Stimulated activated naive CD4-positive, alpha-beta T cell treated with Interleukin-2 at 50 U/mL for 16 hours (primary cell): ENCODE data around the gene USP53.
"Not testable (repeated sequence)": the region's sequence is repeated elsewhere in the genome, so short reads cannot be mapped to it uniquely, and the experiment has no call there.

Experiments used
- DNase-seq: peaks from one replicate; lab custom pipeline; 2025; lab: John Stamatoyannopoulos, UW

The USP53 gene

GRCh38 chr4:119271361-119272085 is 59.0 kb downstream of the USP53 start:
- DNase-seq, result no peak

GRCh38 chr4:119279541-119279940 is 67.0 kb downstream of the USP53 start:
- not testable (repeated sequence) for DNase-seq

GRCh38 chr4:119279945-119280344 is 67.4 kb downstream of the USP53 start:
- DNase-seq, result not testable (repeated sequence)

- no peak for DNase-seq
These were observed 68.9 kb downstream of the USP53 start for GRCh38 chr4:119281393-119281792.

- DNase-seq, result no peak
These were observed 72.6 kb downstream of the USP53 start for GRCh38 chr4:119284876-119285780.

GRCh38 chr4:119286377-119287002 is 74.0 kb downstream of the USP53 start:
- no peak for DNase-seq

- no peak for DNase-seq
These were observed 76.8 kb downstream of the USP53 start for GRCh38 chr4:119289313-119289712.

GRCh38 chr4:119290598-119290997 is 78.1 kb downstream of the USP53 start:
- DNase-seq, result no peak

GRCh38 chr4:119296356-119296755 is 83.8 kb downstream of the USP53 start:
- DNase-seq, result no peak

- no peak for DNase-seq
These were observed 85.3 kb downstream of the USP53 start for GRCh38 chr4:119297795-119298194.

GRCh38 chr4:119299260-119299671 is 86.8 kb downstream of the USP53 start:
- no peak for DNase-seq

- DNase-seq, result no peak
These were observed 87.2 kb downstream of the USP53 start for GRCh38 chr4:119299741-119300100.

- DNase-seq, result no peak
These were observed 87.8 kb downstream of the USP53 start for GRCh38 chr4:119300101-119300978.

- no peak for DNase-seq
These were observed 89.7 kb downstream of the USP53 start for GRCh38 chr4:119302073-119302832.

- DNase-seq, result no peak
These were observed 91.2 kb downstream of the USP53 start for GRCh38 chr4:119303587-119304305.

GRCh38 chr4:119304431-119304830 is 91.9 kb downstream of the USP53 start:
- no peak for DNase-seq

GRCh38 chr4:119307606-119308005 is 95.1 kb downstream of the USP53 start:
- DNase-seq, result no peak

GRCh38 chr4:119310826-119311225 is 98.3 kb downstream of the USP53 start:
- DNase-seq, result no peak

GRCh38 chr4:119313237-119313636 is 100.7 kb downstream of the USP53 start:
- DNase-seq, result no peak

GRCh38 chr4:119314356-119314755 is 101.8 kb downstream of the USP53 start:
- DNase-seq, result no peak
